ENCODE measurements around the gene EPB41L4B. TPM values are rescaled to one million over a fixed set of nuclear protein-coding genes. Genes with fewer than 3 reads are reported as not detected.

Gene EPB41L4B
- total and polyA plus RNA-seq, 4 donors: 6.0 to 14.5 (median 12.2) TPM

GRCh38 chr9:109176386-109176785 lies 144.5 kb downstream of the EPB41L4B start:
- H3K27ac ChIP-seq (ENCODE audit: low read depth in 1 of 2, low read length in 1 of 2): no peak overlapping the region
- H3K9ac ChIP-seq (ENCODE audit: insufficient read depth in 1 of 2, low read length in 2 of 2): no peak overlapping the region
- WGBS, 2 donors: 82 to 84% methylated on average over 8 of the region's 8 CpGs
- no peak overlapping the region for H3K4me3 ChIP-seq
- ATAC-seq (ENCODE audit: insufficient read depth, low FRiP score): no peak
- H3K27me3 ChIP-seq (ENCODE audit: control insufficient read depth in 3 of 3, insufficient read depth in 3 of 3, low read length in 2 of 3): no peaks in the 10 kb centered on the region
- H3K36me3 ChIP-seq (ENCODE audit: control insufficient read depth in 4 of 4, insufficient read depth in 4 of 4, low read length in 4 of 4): no peaks in the 10 kb centered on the region
- DNase-seq: no peak
- peaks cover 0 to 1% (median 0%) of the 10 kb centered on the region in 4 donors for H3K9me3 ChIP-seq (ENCODE audit: control insufficient read depth in 4 of 4, insufficient read depth in 3 of 4, low read length in 3 of 4)
- H3K4me1 ChIP-seq (ENCODE audit: control insufficient read depth in 5 of 5, insufficient read depth in 5 of 5, low read length in 5 of 5): no peaks in the 10 kb centered on the region
- TF ChIP-seq, protein P1, sequence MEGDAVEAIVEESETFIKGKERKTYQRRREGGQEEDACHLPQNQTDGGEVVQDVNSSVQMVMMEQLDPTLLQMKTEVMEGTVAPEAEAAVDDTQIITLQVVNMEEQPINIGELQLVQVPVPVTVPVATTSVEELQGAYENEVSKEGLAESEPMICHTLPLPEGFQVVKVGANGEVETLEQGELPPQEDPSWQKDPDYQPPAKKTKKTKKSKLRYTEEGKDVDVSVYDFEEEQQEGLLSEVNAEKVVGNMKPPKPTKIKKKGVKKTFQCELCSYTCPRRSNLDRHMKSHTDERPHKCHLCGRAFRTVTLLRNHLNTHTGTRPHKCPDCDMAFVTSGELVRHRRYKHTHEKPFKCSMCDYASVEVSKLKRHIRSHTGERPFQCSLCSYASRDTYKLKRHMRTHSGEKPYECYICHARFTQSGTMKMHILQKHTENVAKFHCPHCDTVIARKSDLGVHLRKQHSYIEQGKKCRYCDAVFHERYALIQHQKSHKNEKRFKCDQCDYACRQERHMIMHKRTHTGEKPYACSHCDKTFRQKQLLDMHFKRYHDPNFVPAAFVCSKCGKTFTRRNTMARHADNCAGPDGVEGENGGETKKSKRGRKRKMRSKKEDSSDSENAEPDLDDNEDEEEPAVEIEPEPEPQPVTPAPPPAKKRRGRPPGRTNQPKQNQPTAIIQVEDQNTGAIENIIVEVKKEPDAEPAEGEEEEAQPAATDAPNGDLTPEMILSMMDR (IDR thresholded peaks at IDR 0.05; ENCODE audit: control extremely low read depth, extremely low read depth): no peak

DNA sequence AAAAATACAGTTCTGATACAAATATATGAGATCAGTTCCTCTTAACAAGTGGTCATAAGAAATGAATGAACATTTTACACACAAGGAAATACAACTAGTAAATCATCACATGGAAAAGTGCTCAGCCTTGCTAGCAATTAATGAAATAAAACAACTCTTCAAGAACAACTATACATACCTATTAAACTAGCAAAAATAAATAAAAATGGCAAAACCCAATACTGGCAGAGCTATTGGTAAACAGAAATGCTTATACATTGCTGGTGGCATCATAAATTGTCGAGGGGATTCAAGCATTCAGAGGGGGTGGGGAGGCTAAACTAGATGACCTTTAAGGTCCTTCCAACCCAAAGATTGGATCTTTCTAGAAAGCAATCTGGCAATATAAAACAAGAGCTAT lies 147.9 kb downstream of the EPB41L4B start:
- H3K27me3 ChIP-seq (ENCODE audit: control insufficient read depth in 3 of 3, insufficient read depth in 3 of 3, low read length in 2 of 3): peaks cover 0 to 3% (median 3%) of the 10 kb centered on the region in 3 donors
- no peak overlapping the region for H3K9ac ChIP-seq (ENCODE audit: insufficient read depth in 1 of 2, low read length in 2 of 2)
- TF ChIP-seq, protein P1 (IDR thresholded peaks at IDR 0.05; ENCODE audit: control extremely low read depth, extremely low read depth): no peak
- H3K4me3 ChIP-seq: no peak overlapping the region
- no peak for DNase-seq
- H3K36me3 ChIP-seq (ENCODE audit: control insufficient read depth in 4 of 4, insufficient read depth in 4 of 4, low read length in 4 of 4): no peaks in the 10 kb centered on the region
- 79 to 80% methylated on average over 1 of the region's 1 CpG for WGBS, 2 donors
- H3K4me1 ChIP-seq (ENCODE audit: control insufficient read depth in 5 of 5, insufficient read depth in 5 of 5, low read length in 5 of 5): no peaks in the 10 kb centered on the region
- ATAC-seq (ENCODE audit: insufficient read depth, low FRiP score): no peak
- H3K27ac ChIP-seq (ENCODE audit: low read depth in 1 of 2, low read length in 1 of 2): no peak overlapping the region
- peaks cover 0 to 1% (median 0%) of the 10 kb centered on the region in 4 donors for H3K9me3 ChIP-seq (ENCODE audit: control insufficient read depth in 4 of 4, insufficient read depth in 3 of 4, low read length in 3 of 4)

DNA sequence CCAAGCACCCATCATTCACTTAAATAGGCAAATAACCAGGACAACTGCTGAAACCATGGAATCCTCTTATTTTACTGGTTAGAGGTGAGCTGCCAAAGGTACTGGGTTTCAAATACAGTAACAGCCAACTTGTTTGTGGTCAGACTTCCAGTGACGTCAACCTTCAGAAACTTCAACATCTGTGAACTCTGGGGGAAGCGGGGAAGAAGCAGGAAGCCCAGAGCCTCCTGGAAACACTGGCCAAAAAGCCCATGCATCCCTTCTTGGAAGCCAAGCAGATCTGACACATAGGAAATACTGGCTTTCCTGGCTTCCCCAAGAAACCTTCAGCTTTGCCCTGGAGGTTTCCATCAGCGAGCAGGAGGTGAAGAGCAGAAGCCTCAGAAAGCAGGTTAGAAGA lies 148.9 kb downstream of the EPB41L4B start:
- H3K9me3 ChIP-seq (ENCODE audit: control insufficient read depth in 4 of 4, insufficient read depth in 3 of 4, low read length in 3 of 4): peaks cover 0 to 1% (median 0%) of the 10 kb centered on the region in 4 donors
- H3K27me3 ChIP-seq (ENCODE audit: control insufficient read depth in 3 of 3, insufficient read depth in 3 of 3, low read length in 2 of 3): peaks cover 1 to 11% (median 7%) of the 10 kb centered on the region in 3 donors
- no peaks in the 10 kb centered on the region for H3K36me3 ChIP-seq (ENCODE audit: control insufficient read depth in 4 of 4, insufficient read depth in 4 of 4, low read length in 4 of 4)
- no peak overlapping the region for H3K27ac ChIP-seq (ENCODE audit: low read depth in 1 of 2, low read length in 1 of 2)
- H3K4me3 ChIP-seq: no peak overlapping the region
- H3K9ac ChIP-seq (ENCODE audit: insufficient read depth in 1 of 2, low read length in 2 of 2): no peak overlapping the region
- ATAC-seq (ENCODE audit: insufficient read depth, low FRiP score): no peak
- H3K4me1 ChIP-seq (ENCODE audit: control insufficient read depth in 5 of 5, insufficient read depth in 5 of 5, low read length in 5 of 5): no peaks in the 10 kb centered on the region
- 79 to 80% methylated on average over 3 of the region's 3 CpGs for WGBS, 2 donors
- no peak for DNase-seq
- TF ChIP-seq, protein P1 (IDR thresholded peaks at IDR 0.05; ENCODE audit: control extremely low read depth, extremely low read depth): no peak

GRCh38 chr9:109168170-109168569 lies 152.7 kb downstream of the EPB41L4B start:
- Histone ChIP-seq H3K36me3 (ENCODE audit: control insufficient read depth in 4 of 4, insufficient read depth in 4 of 4, low read length in 4 of 4) (no peaks in the 10 kb centered on the region), H3K27me3 (ENCODE audit: control insufficient read depth in 3 of 3, insufficient read depth in 3 of 3, low read length in 2 of 3) (peaks cover 3 to 19% (median 7%) of the 10 kb centered on the region in 3 donors), H3K4me3 (no peak overlapping the region), H3K4me1 (ENCODE audit: control insufficient read depth in 5 of 5, insufficient read depth in 5 of 5, low read length in 5 of 5) (no peaks in the 10 kb centered on the region), H3K9ac (ENCODE audit: insufficient read depth in 1 of 2, low read length in 2 of 2) (no peak overlapping the region), H3K9me3 (ENCODE audit: control insufficient read depth in 4 of 4, insufficient read depth in 3 of 4, low read length in 3 of 4) (peaks cover 0 to 4% (median 0%) of the 10 kb centered on the region in 4 donors), H3K27ac (ENCODE audit: low read depth in 1 of 2, low read length in 1 of 2) (no peak overlapping the region)
- DNase-seq (no peak), ATAC-seq (ENCODE audit: insufficient read depth, low FRiP score) (no peak)
- TF ChIP-seq, protein P1 (IDR thresholded peaks at IDR 0.05; ENCODE audit: control extremely low read depth, extremely low read depth): no peak

Measured in lung (tissue), 12 donors.